Mesothelial cell of epicardium (in vitro differentiated cells): ENCODE measurements around the gene HERC4. TPM values are rescaled to one million over a fixed set of nuclear protein-coding genes. Genes with fewer than 3 reads are reported as not detected.

Experiments used
- DNase-seq, 2 experiments: peaks; one replicate each; pipeline ENCODE4 v3.0.0; 2021; ENCODE audit warnings: low spot score in 2 of 2; ENCODE audit not compliant: unreplicated experiment in 2 of 2
- H3K27ac Mint-ChIP-seq: 2 replicates; pipeline ENCODE4 v1.8.0; 2021; ENCODE audit warnings: mixed read lengths
- H3K27me3 Mint-ChIP-seq: 2 replicates; pipeline ENCODE4 v1.8.0; 2021; ENCODE audit warnings: low read depth, mixed read lengths
- H3K36me3 Mint-ChIP-seq: 2 replicates; pipeline ENCODE4 v1.8.0; 2021; ENCODE audit warnings: mixed read lengths
- H3K4me1 Mint-ChIP-seq: 2 replicates; pipeline ENCODE4 v1.8.0; 2021; ENCODE audit warnings: mixed read lengths
- H3K4me3 Mint-ChIP-seq: 2 replicates; pipeline ENCODE4 v1.8.0; 2021; ENCODE audit warnings: mild to moderate bottlenecking, moderate library complexity, mixed read lengths
- H3K9me3 Mint-ChIP-seq: 2 replicates; pipeline ENCODE4 v1.8.0; 2021; ENCODE audit warnings: mixed read lengths
- total RNA-seq: library from RNA; stranded (reverse); gene quantifications from 3 replicates; pipeline ENCODE4 v1.2.1, GENCODE V29; 2021
- TF ChIP-seq, protein P1 (sequence below): fragments of 200-600 bp; sonication (generic); IDR thresholded peaks from one replicate; pipeline ENCODE4 v1.5.0; 2021; ENCODE audit warnings: antibody characterized with exemption; ENCODE audit not compliant: unreplicated experiment

Gene HERC4
- total RNA-seq, 1 donor from 2014 or later: 56.2 TPM

DNA sequence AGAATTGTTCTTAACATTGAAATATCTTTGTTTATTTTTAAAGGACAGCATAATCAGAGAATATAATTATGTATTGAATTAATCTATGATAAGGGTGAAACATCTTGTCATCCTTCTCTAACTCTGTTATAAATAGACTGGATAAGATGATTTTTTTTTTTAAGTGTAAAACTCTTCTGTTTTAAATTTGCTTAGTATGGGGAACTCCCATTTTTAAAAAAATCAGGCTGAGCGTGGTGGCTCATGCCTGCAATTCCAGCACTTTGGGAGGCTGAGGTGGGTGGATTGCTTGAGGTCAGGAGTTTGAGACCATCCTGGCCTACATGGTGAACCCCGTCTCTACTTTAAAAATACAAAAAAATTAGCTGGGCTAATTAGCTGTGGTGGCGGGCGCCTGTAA lies 9.4 kb upstream of the HERC4 start:
- H3K4me1 Mint-ChIP-seq: peaks cover 4% of the 10 kb centered on the region
- TF ChIP-seq, protein P1, sequence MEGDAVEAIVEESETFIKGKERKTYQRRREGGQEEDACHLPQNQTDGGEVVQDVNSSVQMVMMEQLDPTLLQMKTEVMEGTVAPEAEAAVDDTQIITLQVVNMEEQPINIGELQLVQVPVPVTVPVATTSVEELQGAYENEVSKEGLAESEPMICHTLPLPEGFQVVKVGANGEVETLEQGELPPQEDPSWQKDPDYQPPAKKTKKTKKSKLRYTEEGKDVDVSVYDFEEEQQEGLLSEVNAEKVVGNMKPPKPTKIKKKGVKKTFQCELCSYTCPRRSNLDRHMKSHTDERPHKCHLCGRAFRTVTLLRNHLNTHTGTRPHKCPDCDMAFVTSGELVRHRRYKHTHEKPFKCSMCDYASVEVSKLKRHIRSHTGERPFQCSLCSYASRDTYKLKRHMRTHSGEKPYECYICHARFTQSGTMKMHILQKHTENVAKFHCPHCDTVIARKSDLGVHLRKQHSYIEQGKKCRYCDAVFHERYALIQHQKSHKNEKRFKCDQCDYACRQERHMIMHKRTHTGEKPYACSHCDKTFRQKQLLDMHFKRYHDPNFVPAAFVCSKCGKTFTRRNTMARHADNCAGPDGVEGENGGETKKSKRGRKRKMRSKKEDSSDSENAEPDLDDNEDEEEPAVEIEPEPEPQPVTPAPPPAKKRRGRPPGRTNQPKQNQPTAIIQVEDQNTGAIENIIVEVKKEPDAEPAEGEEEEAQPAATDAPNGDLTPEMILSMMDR: no peak
- peaks cover 4% of the 10 kb centered on the region for H3K27me3 Mint-ChIP-seq
- no peak for DNase-seq
- H3K36me3 Mint-ChIP-seq: no peaks in the 10 kb centered on the region
- H3K27ac Mint-ChIP-seq: no peak overlapping the region
- no peak overlapping the region for H3K4me3 Mint-ChIP-seq
- H3K9me3 Mint-ChIP-seq: no peaks in the 10 kb centered on the region

DNA sequence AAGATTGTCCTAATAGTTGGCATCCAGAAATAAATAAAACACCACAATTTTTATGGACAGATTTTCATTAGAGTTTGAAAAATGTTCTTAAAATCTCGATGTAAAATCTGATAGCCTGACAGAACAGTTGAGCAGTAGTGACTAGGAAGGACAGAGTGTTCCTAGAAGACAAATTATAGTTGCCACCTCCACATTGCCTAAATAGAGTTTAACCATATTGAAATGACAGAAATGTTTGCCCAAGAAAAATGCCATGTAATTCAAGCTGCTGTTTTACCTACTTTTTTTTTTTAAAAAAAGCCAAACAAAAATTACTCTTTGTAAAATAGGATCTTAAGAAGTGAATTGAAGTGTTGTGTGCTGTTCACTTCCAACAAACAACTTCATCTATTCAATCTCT lies 8.9 kb upstream of the HERC4 start:
- peaks cover 4% of the 10 kb centered on the region for H3K27me3 Mint-ChIP-seq
- no peak overlapping the region for H3K4me3 Mint-ChIP-seq
- no peak overlapping the region for H3K27ac Mint-ChIP-seq
- H3K4me1 Mint-ChIP-seq: peaks cover 4% of the 10 kb centered on the region
- no peaks in the 10 kb centered on the region for H3K9me3 Mint-ChIP-seq
- TF ChIP-seq, protein P1: no peak
- no peaks in the 10 kb centered on the region for H3K36me3 Mint-ChIP-seq
- no peak for DNase-seq

DNA sequence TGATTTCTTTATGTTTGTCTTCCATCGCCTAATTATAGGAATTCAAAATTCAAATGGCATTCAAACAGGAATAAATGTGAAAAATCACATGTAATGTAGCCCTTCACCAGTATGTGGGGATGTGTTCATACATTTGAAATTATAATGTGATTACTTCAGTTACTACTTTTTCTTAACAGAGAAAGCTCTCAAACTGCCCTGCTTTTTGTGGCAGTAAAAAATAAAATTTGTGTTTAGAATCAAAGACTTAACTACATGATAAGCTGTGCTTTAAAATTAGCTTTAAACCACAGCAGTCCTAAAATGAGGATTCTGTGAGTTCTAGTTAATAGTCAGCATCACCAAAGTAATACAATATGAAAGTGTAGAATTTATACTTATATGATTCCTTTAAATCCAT lies 7.8 kb upstream of the HERC4 start:
- DNase-seq: no peak
- Mint-ChIP-seq H3K4me1 (peaks cover 2% of the 10 kb centered on the region), H3K27ac (no peak overlapping the region), H3K27me3 (no peaks in the 10 kb centered on the region), H3K36me3 (no peaks in the 10 kb centered on the region), H3K4me3 (no peak overlapping the region), H3K9me3 (no peaks in the 10 kb centered on the region)
- TF ChIP-seq, protein P1: peak; percentile 34

DNA sequence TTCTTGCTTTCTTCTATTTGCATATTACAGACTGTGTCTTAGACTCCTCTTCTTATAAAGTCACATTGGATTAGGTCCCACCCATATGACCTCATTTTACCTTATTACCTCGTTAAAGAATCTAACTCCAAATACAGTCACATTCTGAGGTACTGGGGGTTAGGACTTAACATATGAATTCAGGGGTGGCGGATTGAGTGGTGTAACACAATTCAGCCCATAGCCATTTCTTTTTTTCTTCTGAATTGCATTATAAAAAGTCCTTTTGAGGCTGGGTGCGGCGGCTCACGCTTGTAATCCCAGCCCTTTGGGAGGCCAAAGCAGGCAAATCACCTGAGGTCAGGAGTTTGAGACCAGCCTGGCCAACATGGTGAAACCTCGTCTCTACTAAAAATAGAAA lies 6.8 kb upstream of the HERC4 start:
- no peaks in the 10 kb centered on the region for H3K27me3 Mint-ChIP-seq
- H3K9me3 Mint-ChIP-seq: no peaks in the 10 kb centered on the region
- TF ChIP-seq, protein P1: no peak
- no peaks in the 10 kb centered on the region for H3K36me3 Mint-ChIP-seq
- H3K4me1 Mint-ChIP-seq: no peaks in the 10 kb centered on the region
- no peak for DNase-seq
- H3K4me3 Mint-ChIP-seq: no peak overlapping the region
- no peak overlapping the region for H3K27ac Mint-ChIP-seq

DNA sequence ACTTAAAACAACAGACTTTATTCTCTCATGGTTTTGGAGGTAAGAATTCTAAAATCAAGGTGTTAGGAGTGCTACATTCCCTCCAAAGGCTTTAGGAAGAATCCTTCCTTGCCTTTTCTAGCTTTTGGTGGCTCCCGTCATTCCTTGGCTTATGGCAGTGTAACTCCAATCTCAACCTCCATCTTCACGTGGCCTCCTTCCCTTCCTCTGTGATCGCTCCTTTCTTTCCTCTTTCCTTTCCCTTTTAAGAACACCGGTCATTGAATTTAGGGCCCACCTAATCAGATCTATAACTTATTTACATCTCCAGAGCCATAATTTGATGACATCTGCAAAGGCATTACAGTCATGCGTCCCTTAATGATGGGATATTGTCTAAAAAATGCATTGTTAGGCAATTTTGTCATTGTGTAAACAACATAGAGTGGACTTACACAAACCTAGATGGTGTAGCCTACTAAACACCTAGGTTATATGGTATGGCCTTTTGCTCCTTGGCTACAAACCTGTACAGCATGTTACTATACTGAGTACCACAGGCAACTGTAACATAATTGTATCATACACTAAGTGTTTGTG lies 5.9 kb upstream of the HERC4 start:
- TF ChIP-seq, protein P1: no peak
- H3K27ac Mint-ChIP-seq: no peak overlapping the region

DNA sequence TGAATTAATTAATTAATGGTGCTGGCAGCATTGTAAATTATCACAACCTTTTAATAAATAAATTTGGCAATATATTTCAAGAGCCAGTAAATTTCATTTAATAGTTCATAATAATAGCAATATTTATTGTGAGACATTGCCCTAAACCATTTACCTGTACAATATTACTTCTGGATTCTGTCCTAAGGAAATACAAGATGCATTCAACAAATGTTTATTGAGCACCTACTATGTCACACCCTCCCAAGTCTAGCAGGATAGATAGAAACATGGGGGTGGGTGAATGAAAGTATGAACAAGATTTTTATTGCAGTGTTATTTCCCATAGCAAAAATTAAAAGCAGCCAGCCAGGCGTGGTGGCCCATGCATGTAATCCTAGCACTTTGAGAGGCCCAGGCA lies 4.4 kb upstream of the HERC4 start:
- Mint-ChIP-seq H3K27me3 (no peaks in the 10 kb centered on the region), H3K27ac (no peak overlapping the region), H3K4me3 (no peak overlapping the region), H3K4me1 (peaks cover 5% of the 10 kb centered on the region), H3K9me3 (no peaks in the 10 kb centered on the region), H3K36me3 (no peaks in the 10 kb centered on the region)
- TF ChIP-seq, protein P1: no peak
- DNase-seq: no peak

More for the DNA sequence above, 5.9 kb upstream of the HERC4 start:
- Mint-ChIP-seq H3K36me3 (no peaks in the 10 kb centered on the region), H3K9me3 (no peaks in the 10 kb centered on the region), H3K4me3 (no peak overlapping the region), H3K4me1 (no peaks in the 10 kb centered on the region), H3K27me3 (no peaks in the 10 kb centered on the region)
- no peak for DNase-seq
